ENCODE measurements around the gene KIF26A.

DNA sequence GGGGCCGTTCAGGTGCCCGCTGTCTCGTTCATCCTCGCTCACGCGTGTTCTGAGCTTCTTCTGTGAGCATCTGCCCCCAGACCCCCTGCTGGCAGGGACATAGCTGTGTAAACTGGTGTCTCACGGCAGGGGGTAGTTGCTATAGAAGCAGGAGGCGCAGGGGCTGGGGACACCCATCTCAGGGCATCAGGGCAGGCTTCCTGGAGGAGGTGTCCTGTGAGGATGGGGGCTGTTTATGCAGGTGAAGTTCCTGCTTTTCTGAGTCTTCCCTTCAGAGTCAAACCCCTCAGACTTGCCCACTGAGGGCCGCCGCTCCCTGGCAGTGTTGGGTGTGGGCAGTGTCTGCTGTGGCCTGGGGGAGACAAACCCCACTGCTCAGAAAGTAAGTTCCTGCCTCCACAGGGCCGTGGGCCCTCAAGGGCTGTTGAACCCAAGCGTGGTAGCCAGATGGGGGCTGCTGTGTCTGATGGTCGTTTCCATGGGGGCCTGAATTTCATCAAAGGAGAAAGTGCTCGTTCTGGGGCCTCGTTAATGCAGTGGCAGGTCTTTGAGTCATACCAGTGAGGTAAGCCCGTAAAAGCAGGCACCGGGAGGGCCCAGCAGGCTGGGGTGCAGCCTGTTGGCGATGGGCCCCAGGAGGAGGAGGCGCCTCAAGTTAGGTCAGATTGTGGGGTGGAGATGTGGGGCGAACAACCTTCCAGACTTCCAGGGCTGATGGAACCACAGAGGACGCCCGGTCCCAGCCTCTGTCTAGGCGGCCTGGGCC lies 23.4 kb downstream of the KIF26A start:
- TF ChIP-seq, protein P1, sequence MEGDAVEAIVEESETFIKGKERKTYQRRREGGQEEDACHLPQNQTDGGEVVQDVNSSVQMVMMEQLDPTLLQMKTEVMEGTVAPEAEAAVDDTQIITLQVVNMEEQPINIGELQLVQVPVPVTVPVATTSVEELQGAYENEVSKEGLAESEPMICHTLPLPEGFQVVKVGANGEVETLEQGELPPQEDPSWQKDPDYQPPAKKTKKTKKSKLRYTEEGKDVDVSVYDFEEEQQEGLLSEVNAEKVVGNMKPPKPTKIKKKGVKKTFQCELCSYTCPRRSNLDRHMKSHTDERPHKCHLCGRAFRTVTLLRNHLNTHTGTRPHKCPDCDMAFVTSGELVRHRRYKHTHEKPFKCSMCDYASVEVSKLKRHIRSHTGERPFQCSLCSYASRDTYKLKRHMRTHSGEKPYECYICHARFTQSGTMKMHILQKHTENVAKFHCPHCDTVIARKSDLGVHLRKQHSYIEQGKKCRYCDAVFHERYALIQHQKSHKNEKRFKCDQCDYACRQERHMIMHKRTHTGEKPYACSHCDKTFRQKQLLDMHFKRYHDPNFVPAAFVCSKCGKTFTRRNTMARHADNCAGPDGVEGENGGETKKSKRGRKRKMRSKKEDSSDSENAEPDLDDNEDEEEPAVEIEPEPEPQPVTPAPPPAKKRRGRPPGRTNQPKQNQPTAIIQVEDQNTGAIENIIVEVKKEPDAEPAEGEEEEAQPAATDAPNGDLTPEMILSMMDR (IDR thresholded peaks at IDR 0.05), result no peak
- no peak for TF ChIP-seq EP300 (IDR thresholded peaks at IDR 0.05)

Data from esophagus muscularis mucosa (tissue), 3 donors.